ENCODE results near the gene ATP8A2. TPM values are rescaled to one million over a fixed set of nuclear protein-coding genes. Genes with fewer than 3 reads are reported as not detected.

The ATP8A2 gene
- total and polyA plus RNA-seq, 9 of the 15 experiments (the other 6 are each of a cell fraction or from before 2014, with no cell fraction given), result under 0.01 to 0.33 (median 0.06) TPM; not detected in 4

- 0% methylated on average over 2 of the region's 2 CpGs for WGBS (ENCODE audit: insufficient coverage, low coverage, missing lambda C conversion rate)
- no peaks in the 10 kb centered on the region for H3K27me3 ChIP-seq (ENCODE audit: control insufficient read depth in 2 of 2, insufficient read depth in 2 of 2, low read length in 2 of 2)
- ChIA-PET POLR2A (interaction anchor here (0.6 to 0.9 kb wide), 2 partner anchors 9 to 1405 kb away, joined by 3 read pairs; no protein-coding TSS in a partner anchor), CTCF (ENCODE audit: low intra/inter-chr PET ratio) (no interaction called here)
- BruUV-seq (replicated peaks), result no TSS peak
- no peak overlapping the region for H3K4me3 ChIP-seq
- no peaks in the 10 kb centered on the region for H3K79me2 ChIP-seq (ENCODE audit: control insufficient read depth, insufficient read depth, low read length)
- DNase-seq (ENCODE audit: extremely low read depth in 1 of 4, low spot score in 3 of 4), result no peak
- no peaks in the 10 kb centered on the region for H3K9me1 ChIP-seq (ENCODE audit: control insufficient read depth, insufficient read depth, low read length)
- no peaks in the 10 kb centered on the region for H3K4me1 ChIP-seq (replicated peaks in 1 of 2; ENCODE audit: control insufficient read depth in 2 of 2, insufficient read depth in 2 of 2, low read length in 2 of 2)
- H3K36me3 ChIP-seq (ENCODE audit: control insufficient read depth, insufficient read depth, low read length), result no peaks in the 10 kb centered on the region
- no peak for ATAC-seq
- no peak overlapping the region for H2AFZ ChIP-seq (ENCODE audit: low read depth, low read length)
- no peaks in the 10 kb centered on the region for H3K9me3 ChIP-seq (replicated peaks; ENCODE audit: control insufficient read depth, insufficient read depth, low read depth, low read length)
- TF ChIP-seq ZNF217 (CRISPR knock-in tag; IDR thresholded peaks at IDR 0.05) (no peak), IRF2 (CRISPR knock-in tag; IDR thresholded peaks at IDR 0.05) (no peak), SMARCE1 (IDR thresholded peaks at IDR 0.05) (no peak), NR2C1 (IDR thresholded peaks at IDR 0.05) (no peak), NR2C1 (tag; IDR thresholded peaks at IDR 0.05) (no peak), CAMTA2 (CRISPR knock-in tag; conservative IDR thresholded peaks at IDR 0.05) (no peak), HMG20A (CRISPR knock-in tag; conservative IDR thresholded peaks at IDR 0.05) (no peak), JUND (IDR thresholded peaks at IDR 0.05; ENCODE audit: borderline replicate concordance, low read depth, low read length) (no peak), JUND (tag; IDR thresholded peaks at IDR 0.05; ENCODE audit: borderline replicate concordance, low read depth, low read length) (no peak), GATAD2A (IDR thresholded peaks at IDR 0.05) (no peak), UBTF (IDR thresholded peaks at IDR 0.05; ENCODE audit: borderline replicate concordance in 1 of 2, low read depth in 2 of 2, low read length in 2 of 2) (no peak), THAP12 (CRISPR knock-in tag; IDR thresholded peaks at IDR 0.05) (no peak)
- H3K27ac ChIP-seq (ENCODE audit: extremely low read depth, low read depth, low read length), result no peak overlapping the region
- intact Hi-C loops (cut with micrococcal nuclease) (no loop called here), in situ Hi-C loops (cut with MboI) (no loop called here)
- no peak overlapping the region for H3K4me2 ChIP-seq (ENCODE audit: insufficient read depth, low read length)
- H3K9ac ChIP-seq (ENCODE audit: insufficient read depth in 1 of 2, low read depth in 2 of 2, low read length in 2 of 2), result no peak overlapping the region
- FAIRE-seq, result no peak
- H4K20me1 ChIP-seq (replicated peaks; ENCODE audit: control insufficient read depth, insufficient read depth, low read length), result no peaks in the 10 kb centered on the region
These were observed 319.9 kb downstream of the ATP8A2 start for GRCh38 chr13:25691654-25692053.

Data from K562 (cell line).